ENCODE data around the gene ITGB4. TPM values are rescaled to one million over a fixed set of nuclear protein-coding genes. Genes with fewer than 3 reads are reported as not detected.

ITGB4 gene
- total and polyA plus RNA-seq, 9 of the 15 experiments (the other 6 are each of a cell fraction or from before 2014, with no cell fraction given), result 0.05 to 2.8 (median 0.76) TPM; not detected in 3

DNA sequence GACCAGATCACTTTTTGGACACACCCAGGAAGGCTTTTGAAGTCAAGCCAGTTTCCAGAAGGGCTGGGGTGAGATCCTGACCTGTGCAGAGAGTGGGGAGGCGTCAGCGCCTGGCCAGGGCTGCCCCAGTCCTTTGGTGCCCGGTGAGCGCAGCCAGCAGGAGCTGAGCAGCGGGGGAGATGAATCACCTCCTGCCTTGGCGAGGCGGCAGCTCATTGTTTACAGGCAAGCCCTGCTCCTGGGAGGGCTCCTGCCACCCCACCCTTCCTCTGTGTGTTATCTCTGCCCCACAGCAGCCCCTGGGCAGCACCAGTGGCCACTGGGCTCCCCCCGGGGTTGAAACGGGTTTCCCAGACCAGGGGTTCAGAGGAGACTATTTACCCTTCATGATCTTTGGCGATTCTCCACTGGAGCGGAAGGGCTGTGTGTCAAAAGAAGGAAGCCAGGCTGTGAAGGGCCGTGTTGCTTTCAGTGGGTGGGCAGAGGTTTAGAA is 14.1 kb upstream of the ITGB4 start:
- ATAC-seq (peak; percentile 39), FAIRE-seq (no peak), DNase-seq (ENCODE audit: extremely low read depth in 1 of 4, low spot score in 3 of 4) (peak in 2 of 4 experiments; percentile 20 to 38)
- Histone ChIP-seq H3K9me3 (replicated peaks; ENCODE audit: control insufficient read depth, insufficient read depth, low read depth, low read length) (no peaks in the 10 kb centered on the region), H2AFZ (ENCODE audit: low read depth, low read length) (no peak overlapping the region), H3K27me3 (ENCODE audit: control insufficient read depth in 2 of 2, insufficient read depth in 2 of 2, low read length in 2 of 2) (no peaks in the 10 kb centered on the region), H3K4me1 (replicated peaks in 1 of 2; ENCODE audit: control insufficient read depth in 2 of 2, insufficient read depth in 2 of 2, low read length in 2 of 2) (peaks cover 0 to 15% of the 10 kb centered on the region in 2 experiments; a peak in 3 of 5 replicates), H3K4me3 (no peak overlapping the region), H3K9me1 (ENCODE audit: control insufficient read depth, insufficient read depth, low read length) (no peaks in the 10 kb centered on the region), H3K27ac (ENCODE audit: extremely low read depth, low read depth, low read length) (no peak overlapping the region), H3K9ac (ENCODE audit: insufficient read depth in 1 of 2, low read depth in 2 of 2, low read length in 2 of 2) (peak overlapping the region in 1 of 2 experiments; percentile 76; a peak in 2 of 4 replicates), H3K4me2 (ENCODE audit: insufficient read depth, low read length) (no peak overlapping the region), H4K20me1 (replicated peaks; ENCODE audit: control insufficient read depth, insufficient read depth, low read length) (peaks cover 4% of the 10 kb centered on the region; the same call in 1 of the 2 replicates), H3K36me3 (ENCODE audit: control insufficient read depth, insufficient read depth, low read length) (peaks cover 60% of the 10 kb centered on the region), H3K79me2 (ENCODE audit: control insufficient read depth, insufficient read depth, low read length) (no peaks in the 10 kb centered on the region)
- TF ChIP-seq ZNF316 (IDR thresholded peaks at IDR 0.05), result no peak
- no peak for TF ChIP-seq PRPF4 (IDR thresholded peaks at IDR 0.05; ENCODE audit: insufficient read depth, low read depth, low read length, poor library complexity, severe bottlenecking)
- TF ChIP-seq CBFA2T3 (IDR thresholded peaks at IDR 0.05), result peak; percentile 42; the same call in 1 of the 2 replicates
- peak; percentile 45 for TF ChIP-seq ARID1B (IDR thresholded peaks at IDR 0.05)
- peak; percentile 52; the same call in 1 of the 2 replicates for TF ChIP-seq TCF3 (CRISPR knock-in tag; IDR thresholded peaks at IDR 0.05)
- peak; percentile 41; the same call in 1 of the 2 replicates for TF ChIP-seq MYNN (IDR thresholded peaks at IDR 0.05)
- TF ChIP-seq MYNN (CRISPR knock-in tag; IDR thresholded peaks at IDR 0.05), result no peak
- TF ChIP-seq MXI1 (IDR thresholded peaks at IDR 0.05; ENCODE audit: low read depth, low read length), result no peak
- peak; percentile 55 for TF ChIP-seq FOSL1 (tag; conservative IDR thresholded peaks at IDR 0.05)
- TF ChIP-seq, protein P1, sequence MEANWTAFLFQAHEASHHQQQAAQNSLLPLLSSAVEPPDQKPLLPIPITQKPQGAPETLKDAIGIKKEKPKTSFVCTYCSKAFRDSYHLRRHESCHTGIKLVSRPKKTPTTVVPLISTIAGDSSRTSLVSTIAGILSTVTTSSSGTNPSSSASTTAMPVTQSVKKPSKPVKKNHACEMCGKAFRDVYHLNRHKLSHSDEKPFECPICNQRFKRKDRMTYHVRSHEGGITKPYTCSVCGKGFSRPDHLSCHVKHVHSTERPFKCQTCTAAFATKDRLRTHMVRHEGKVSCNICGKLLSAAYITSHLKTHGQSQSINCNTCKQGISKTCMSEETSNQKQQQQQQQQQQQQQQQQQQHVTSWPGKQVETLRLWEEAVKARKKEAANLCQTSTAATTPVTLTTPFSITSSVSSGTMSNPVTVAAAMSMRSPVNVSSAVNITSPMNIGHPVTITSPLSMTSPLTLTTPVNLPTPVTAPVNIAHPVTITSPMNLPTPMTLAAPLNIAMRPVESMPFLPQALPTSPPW (CRISPR knock-in tag; IDR thresholded peaks at IDR 0.05), result peak; percentile 49
- TF ChIP-seq, protein P2, sequence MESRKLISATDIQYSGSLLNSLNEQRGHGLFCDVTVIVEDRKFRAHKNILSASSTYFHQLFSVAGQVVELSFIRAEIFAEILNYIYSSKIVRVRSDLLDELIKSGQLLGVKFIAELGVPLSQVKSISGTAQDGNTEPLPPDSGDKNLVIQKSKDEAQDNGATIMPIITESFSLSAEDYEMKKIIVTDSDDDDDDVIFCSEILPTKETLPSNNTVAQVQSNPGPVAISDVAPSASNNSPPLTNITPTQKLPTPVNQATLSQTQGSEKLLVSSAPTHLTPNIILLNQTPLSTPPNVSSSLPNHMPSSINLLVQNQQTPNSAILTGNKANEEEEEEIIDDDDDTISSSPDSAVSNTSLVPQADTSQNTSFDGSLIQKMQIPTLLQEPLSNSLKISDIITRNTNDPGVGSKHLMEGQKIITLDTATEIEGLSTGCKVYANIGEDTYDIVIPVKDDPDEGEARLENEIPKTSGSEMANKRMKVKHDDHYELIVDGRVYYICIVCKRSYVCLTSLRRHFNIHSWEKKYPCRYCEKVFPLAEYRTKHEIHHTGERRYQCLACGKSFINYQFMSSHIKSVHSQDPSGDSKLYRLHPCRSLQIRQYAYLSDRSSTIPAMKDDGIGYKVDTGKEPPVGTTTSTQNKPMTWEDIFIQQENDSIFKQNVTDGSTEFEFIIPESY (CRISPR knock-in tag; IDR thresholded peaks at IDR 0.05), result peak; percentile 87
- peak; percentile 11; the same call in 1 of the 2 replicates for TF ChIP-seq POLR2AphosphoS5 (IDR thresholded peaks at IDR 0.05; ENCODE audit: control insufficient read depth, insufficient read depth, low read depth, low read length)
- peak in 1 of 2 experiments; percentile 39; a peak in 1 of 4 replicates for TF ChIP-seq MAZ (CRISPR knock-in tag; conservative IDR thresholded peaks at IDR 0.05 in 1 of 2, IDR thresholded peaks at IDR 0.05 in 1 of 2)
- TF ChIP-seq, protein P3, sequence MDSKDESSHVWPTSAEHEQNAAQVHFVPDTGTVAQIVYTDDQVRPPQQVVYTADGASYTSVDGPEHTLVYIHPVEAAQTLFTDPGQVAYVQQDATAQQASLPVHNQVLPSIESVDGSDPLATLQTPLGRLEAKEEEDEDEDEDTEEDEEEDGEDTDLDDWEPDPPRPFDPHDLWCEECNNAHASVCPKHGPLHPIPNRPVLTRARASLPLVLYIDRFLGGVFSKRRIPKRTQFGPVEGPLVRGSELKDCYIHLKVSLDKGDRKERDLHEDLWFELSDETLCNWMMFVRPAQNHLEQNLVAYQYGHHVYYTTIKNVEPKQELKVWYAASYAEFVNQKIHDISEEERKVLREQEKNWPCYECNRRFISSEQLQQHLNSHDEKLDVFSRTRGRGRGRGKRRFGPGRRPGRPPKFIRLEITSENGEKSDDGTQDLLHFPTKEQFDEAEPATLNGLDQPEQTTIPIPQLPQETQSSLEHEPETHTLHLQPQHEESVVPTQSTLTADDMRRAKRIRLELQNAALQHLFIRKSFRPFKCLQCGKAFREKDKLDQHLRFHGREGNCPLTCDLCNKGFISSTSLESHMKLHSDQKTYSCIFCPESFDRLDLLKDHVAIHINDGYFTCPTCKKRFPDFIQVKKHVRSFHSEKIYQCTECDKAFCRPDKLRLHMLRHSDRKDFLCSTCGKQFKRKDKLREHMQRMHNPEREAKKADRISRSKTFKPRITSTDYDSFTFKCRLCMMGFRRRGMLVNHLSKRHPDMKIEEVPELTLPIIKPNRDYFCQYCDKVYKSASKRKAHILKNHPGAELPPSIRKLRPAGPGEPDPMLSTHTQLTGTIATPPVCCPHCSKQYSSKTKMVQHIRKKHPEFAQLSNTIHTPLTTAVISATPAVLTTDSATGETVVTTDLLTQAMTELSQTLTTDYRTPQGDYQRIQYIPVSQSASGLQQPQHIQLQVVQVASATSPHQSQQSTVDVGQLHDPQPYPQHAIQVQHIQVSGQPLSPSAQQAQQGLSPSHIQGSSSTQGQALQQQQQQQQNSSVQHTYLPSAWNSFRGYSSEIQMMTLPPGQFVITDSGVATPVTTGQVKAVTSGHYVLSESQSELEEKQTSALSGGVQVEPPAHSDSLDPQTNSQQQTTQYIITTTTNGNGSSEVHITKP (IDR thresholded peaks at IDR 0.05; ENCODE audit: partially characterized antibody), result no peak
- in situ Hi-C loops (cut with MboI), result no loop called here
- ChIA-PET POLR2A (interaction anchor here (1.6 kb wide), 1 partner anchor 12 kb away, joined by 4 read pairs; no protein-coding TSS in a partner anchor), CTCF (ENCODE audit: low intra/inter-chr PET ratio) (interaction anchor here (1.0 kb wide), 1 partner anchor 32 kb away, joined by 3 read pairs; no protein-coding TSS in a partner anchor)
- intact Hi-C loops (cut with micrococcal nuclease), result no loop called here
- BruUV-seq (replicated peaks), result no TSS peak
- 38% methylated on average over 11 of the region's 12 CpGs for WGBS (ENCODE audit: insufficient coverage, low coverage, missing lambda C conversion rate)

Measured in K562 (cell line).